ENCODE measurements around the gene SUCLG2.
"Not testable (repeated sequence)": the region's sequence is repeated elsewhere in the genome, so short reads cannot be mapped to it uniquely, and the experiment has no call there.

SUCLG2 gene

GRCh38 chr3:67559029-67559605, 95.3 kb downstream of the SUCLG2 start:
- DNase-seq (ENCODE audit: low read depth, low spot score), result no peak

GRCh38 chr3:67558426-67558825, 96.0 kb downstream of the SUCLG2 start:
- DNase-seq (ENCODE audit: low read depth, low spot score), result no peak

GRCh38 chr3:67557848-67558355, 96.5 kb downstream of the SUCLG2 start:
- no peak for DNase-seq (ENCODE audit: low read depth, low spot score)

GRCh38 chr3:67551361-67552016, 102.9 kb downstream of the SUCLG2 start:
- no peak for DNase-seq (ENCODE audit: low read depth, low spot score)

- DNase-seq (ENCODE audit: low read depth, low spot score), result no peak
These were observed 103.9 kb downstream of the SUCLG2 start for GRCh38 chr3:67550541-67550940.

DNA sequence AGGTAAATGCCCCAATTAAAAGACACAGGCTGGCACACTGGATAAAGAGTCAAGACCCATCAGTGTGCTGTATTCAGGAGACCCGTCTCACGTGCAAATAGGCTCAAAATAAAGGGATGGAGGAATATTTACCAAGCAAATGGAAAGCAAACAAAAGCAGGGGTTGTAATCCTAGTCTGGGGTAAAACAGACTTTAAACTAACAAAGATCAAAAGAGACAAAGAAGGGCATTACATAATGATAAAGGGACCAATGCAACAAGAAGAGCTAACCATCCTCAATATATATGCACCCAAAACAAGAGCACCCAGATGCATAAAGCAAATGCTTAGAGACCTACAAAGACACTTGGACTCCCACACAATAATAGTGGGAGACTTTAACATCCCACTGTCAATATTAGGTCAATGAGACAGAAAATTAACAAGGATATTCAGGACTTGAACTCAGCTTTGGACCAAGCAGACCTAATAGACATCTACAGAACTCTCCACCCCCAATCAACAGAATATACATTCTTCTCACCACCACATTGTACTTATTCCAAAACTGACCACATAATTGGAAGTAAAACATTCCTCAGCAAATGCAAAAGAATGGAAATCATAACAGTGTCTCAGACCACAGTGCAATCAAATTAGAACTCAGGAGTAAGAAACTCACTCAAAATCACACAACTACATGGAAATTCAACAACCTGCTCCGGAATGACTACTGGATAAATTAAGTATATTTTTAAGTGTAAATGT, 111.7 kb downstream of the SUCLG2 start:
- DNase-seq (ENCODE audit: low read depth, low spot score), result not testable (repeated sequence)

- DNase-seq (ENCODE audit: low read depth, low spot score), result no peak
These were observed 114.1 kb downstream of the SUCLG2 start for GRCh38 chr3:67540198-67540894.

- DNase-seq (ENCODE audit: low read depth, low spot score), result not testable (repeated sequence)
These were observed 117.2 kb downstream of the SUCLG2 start for GRCh38 chr3:67537203-67537602.

GRCh38 chr3:67535006-67535405, 119.4 kb downstream of the SUCLG2 start:
- no peak for DNase-seq (ENCODE audit: low read depth, low spot score)

DNA sequence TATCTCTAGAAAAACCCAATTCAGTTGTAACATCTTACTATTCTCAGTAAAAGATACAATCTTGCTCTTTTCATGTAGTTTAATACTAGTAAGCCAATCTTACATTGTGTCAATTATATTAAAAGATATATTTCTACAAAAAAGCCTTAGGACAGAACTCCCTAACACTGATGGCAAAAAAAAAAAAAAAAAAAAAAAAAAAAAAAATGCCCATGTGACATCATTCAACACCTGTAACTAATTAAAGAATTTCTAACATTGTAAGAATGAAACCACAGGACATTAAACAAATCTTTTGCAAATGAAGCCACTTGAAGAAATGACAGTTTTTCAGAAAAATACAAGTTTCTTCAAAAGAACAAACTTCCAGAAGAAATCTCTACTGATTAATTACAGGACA, 119.8 kb downstream of the SUCLG2 start:
- DNase-seq (ENCODE audit: low read depth, low spot score), result no peak

GRCh38 chr3:67531181-67532101, 123.0 kb downstream of the SUCLG2 start:
- DNase-seq (ENCODE audit: low read depth, low spot score), result no peak

DNA sequence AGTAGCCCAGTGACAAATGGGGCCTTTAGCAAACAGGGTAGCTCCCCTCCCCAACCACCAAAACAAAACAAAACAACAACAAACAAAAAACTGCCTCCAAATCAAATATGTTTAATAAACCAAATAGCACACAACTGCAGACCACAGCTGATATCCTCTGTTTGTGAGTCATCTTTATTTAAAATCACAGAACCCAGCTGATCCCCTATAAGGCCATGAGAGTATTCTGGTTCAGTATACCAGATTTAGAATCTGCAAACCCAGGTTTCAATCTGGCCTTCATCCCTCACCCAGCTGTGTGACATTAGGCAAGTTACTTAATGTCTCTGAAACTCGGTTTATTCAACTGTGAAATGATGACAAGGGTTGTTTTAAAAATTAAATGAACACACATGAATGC, 124.5 kb downstream of the SUCLG2 start:
- DNase-seq (ENCODE audit: low read depth, low spot score), result no peak

DNA sequence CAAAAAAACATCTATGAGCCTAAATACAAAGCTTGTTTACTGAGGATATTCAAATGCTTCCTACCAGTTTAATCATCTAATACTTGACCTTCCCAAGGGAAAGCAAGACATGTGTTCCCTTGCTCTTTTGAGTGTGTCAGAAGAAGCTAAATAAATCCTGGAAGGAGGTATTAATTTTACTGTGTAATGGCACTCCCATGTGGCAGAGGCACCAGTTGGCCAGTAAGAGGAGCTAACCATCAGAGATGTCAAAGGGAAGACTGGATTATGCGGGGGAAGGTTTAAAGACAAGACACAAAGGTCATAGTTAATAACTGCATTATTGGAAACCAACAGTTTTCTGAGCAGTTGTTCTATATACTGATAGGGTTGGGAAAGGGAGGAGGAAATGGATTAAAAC, 125.1 kb downstream of the SUCLG2 start:
- no peak for DNase-seq (ENCODE audit: low read depth, low spot score)

DNA sequence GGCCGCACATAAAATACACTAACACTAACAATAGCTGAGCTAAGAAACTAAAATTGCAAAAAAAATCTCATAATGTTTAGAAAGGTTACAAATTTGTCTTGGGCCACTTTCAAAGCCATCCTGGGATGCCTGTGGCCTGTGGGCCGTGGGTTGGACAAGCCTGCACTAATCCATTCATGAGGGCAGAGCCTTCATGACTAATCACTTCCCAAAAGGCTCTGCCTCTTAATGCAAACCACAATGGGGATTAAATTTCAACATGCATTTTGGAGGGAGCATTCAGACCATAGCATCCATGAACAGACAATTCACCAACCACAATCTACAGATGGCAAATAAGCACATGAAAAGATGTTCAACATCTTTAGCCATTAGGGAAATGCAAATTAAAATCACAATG, 128.2 kb downstream of the SUCLG2 start:
- DNase-seq (ENCODE audit: low read depth, low spot score), result no peak

- no peak for DNase-seq (ENCODE audit: low read depth, low spot score)
These were observed 130.4 kb downstream of the SUCLG2 start for GRCh38 chr3:67524046-67524445.

DNA sequence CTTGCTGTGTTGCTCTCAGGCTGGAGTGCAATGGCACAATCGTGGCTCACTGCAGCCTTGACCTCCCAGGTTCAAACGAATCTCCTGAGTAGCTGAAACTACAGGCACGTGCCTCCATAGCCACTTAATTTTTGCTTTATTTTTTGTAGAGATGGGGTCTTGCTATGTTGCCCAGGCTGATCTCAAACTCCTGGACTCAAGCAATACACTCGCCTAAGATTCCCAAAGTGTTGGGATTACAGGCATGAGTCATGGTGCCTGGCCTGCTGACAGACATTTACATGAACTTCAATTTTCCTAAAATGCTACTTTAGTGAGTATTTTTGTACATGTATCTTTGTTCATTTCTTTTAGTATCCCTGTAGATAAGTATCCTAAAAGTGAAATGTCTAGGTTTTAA, 132.3 kb downstream of the SUCLG2 start:
- no peak for DNase-seq (ENCODE audit: low read depth, low spot score)

DNA sequence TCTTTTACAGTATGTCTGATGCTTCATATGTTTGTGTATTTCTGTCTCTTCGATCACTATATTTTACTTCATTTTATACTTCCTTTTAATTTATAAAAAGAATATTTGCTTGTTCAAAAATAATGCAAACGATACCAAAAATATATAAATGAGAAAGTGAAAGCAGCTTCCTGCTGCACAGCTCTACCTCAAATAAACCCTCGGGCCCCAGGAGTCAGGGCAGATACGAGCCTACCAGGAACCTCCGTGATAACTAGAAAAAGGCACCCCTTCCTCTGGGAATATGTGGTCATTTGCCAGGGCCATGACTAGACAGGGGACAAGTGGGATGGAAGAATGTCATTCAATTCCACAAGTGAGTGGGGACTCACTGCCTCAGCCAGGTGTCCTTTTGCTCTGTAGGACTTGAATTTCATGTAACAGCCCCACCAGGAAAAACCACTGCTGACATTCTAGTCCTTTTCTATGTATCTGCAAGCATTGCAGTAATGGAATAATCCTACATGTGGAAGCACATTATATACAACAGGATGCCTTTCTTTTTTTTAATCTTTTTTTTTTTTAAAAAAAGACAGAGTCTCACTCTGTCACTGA, 133.3 kb downstream of the SUCLG2 start:
- DNase-seq (ENCODE audit: low read depth, low spot score), result no peak

DNA sequence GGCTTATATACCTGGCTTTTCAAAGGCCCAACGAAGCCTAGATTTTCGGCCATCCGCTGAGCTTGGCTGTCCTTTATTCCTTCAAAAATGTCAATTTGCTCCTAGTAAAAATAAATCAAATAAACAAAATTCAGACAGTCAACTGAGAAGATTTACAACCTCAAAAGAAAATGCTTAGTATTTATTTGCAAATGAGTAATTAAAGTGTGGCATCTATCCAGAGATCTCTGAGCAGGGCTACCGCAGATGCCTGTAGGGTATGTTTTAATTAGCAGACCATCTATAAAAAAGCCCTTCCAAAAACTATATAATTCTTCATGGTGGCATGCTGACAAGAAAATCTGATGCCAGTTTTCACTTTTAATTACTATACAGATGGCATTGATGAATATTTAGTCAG, 136.2 kb downstream of the SUCLG2 start:
- DNase-seq (ENCODE audit: low read depth, low spot score), result no peak

DNA sequence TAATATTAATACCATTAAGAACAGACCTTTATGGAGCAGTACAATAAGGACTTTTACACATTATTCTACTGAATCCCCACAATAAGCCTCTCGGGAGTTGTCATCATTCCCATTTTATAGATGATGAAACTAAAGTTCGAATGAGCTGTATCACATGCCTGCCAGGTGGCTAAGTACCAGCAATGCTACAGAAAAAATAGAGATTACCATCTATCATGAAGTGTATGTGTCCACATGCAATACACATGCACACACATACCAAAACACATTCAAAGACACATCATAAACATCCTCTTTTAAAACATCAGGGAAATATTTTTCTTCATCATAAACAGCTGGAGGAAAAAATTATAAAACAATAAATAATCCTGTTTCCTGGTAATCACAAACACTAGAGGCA, 136.6 kb downstream of the SUCLG2 start:
- no peak for DNase-seq (ENCODE audit: low read depth, low spot score)

- no peak for DNase-seq (ENCODE audit: low read depth, low spot score)
These were observed 137.9 kb downstream of the SUCLG2 start for GRCh38 chr3:67516496-67516895.

- no peak for DNase-seq (ENCODE audit: low read depth, low spot score)
These were observed 138.6 kb downstream of the SUCLG2 start for GRCh38 chr3:67515778-67516177.

All from brain pericyte (primary cell).